T-cell (primary cell): ENCODE measurements around the gene ANAPC2. TPM values are rescaled to one million over a fixed set of nuclear protein-coding genes. Genes with fewer than 3 reads are reported as not detected.

Experiments
- ATAC-seq, 4 experiments: fragments of 200-7000 bp in 3 of 4; fragments of 150-1000 bp in 1 of 4; cut with Tn5 transposase; replicated peaks in 1 of 4; 1 replicate in 3 of 4; 2 replicates in 1 of 4; pipeline ENCODE4 v1.10.0; 2021; ENCODE audit warnings: moderate library complexity in 3 of 4, mild to moderate bottlenecking in 2 of 4, moderate number of reproducible peaks in 1 of 4
- CTCF ChIA-PET, 2 donors: fragments of 300-600 bp; sonication (Branson Sonifier 250); formaldehyde crosslinking; loops; one replicate each; lab custom pipeline; 2022; ENCODE audit warnings: antibody characterized with exemption in 2 of 2; lab: Charles Lee
- POLR2A ChIA-PET, 2 donors: fragments of 300-600 bp; sonication (Branson Sonifier 250); formaldehyde crosslinking; loops; one replicate each; lab custom pipeline; 2022; ENCODE audit warnings: antibody characterized with exemption in 2 of 2; lab: Charles Lee
- DNase-seq, 35 experiments: peaks; one replicate each; pipeline versions ENCODE4 v3.0.0 to v3.0.0-alpha.2; 2013 to 2023
- H3K27ac ChIP-seq: one replicate; pipeline ENCODE4 v1.5.1; 2013; ENCODE audit warnings: low read length
- H3K27me3 ChIP-seq, 2 experiments: replicated peaks in 1 of 2; 1 replicate in 1 of 2; 2 replicates in 1 of 2; pipeline versions ENCODE4 v1.6.1 to v1.7.0; 2013; ENCODE audit warnings: low read length in 1 of 2, mixed read lengths in 1 of 2; ENCODE audit not compliant: control insufficient read depth in 2 of 2, insufficient read depth in 2 of 2; ENCODE audit errors: extremely low read depth in 1 of 2
- H3K36me3 ChIP-seq, 2 donors: 1 replicate in 1 of 2; 2 replicates in 1 of 2; pipeline versions ENCODE4 v1.6.1 to v1.7.0; 2013; ENCODE audit warnings: low read length in 1 of 2; ENCODE audit not compliant: control insufficient read depth in 2 of 2, insufficient read depth in 1 of 2; ENCODE audit errors: extremely low read depth in 1 of 2
- H3K4me1 ChIP-seq, 2 experiments: 1 replicate in 1 of 2; 2 replicates in 1 of 2; pipeline versions ENCODE4 v1.6.1 to v1.7.0; 2013; ENCODE audit warnings: low read length in 2 of 2, mixed read lengths in 1 of 2; ENCODE audit not compliant: insufficient read depth in 2 of 2, control insufficient read depth in 1 of 2; ENCODE audit errors: extremely low read depth in 1 of 2
- H3K4me3 ChIP-seq, 2 donors: 1 replicate in 1 of 2; 2 replicates in 1 of 2; pipeline versions ENCODE4 v1.5.1 to v1.7.0; 2013; ENCODE audit warnings: mild to moderate bottlenecking in 2 of 2, low read length in 1 of 2, moderate library complexity in 1 of 2; ENCODE audit not compliant: control insufficient read depth in 1 of 2; ENCODE audit errors: extremely low read depth in 1 of 2
- H3K9me3 ChIP-seq: 2 replicates; pipeline ENCODE4 v1.7.0; 2013
- H3K27ac Mint-ChIP-seq, 2 donors: one replicate each; pipeline ENCODE4 v1.8.0; 2020 to 2021; ENCODE audit warnings: mild to moderate bottlenecking in 2 of 2, mixed read lengths in 2 of 2
- H3K27me3 Mint-ChIP-seq, 2 donors: one replicate each; pipeline ENCODE4 v1.8.0; 2021 to 2022; ENCODE audit warnings: mixed read lengths in 2 of 2
- H3K36me3 Mint-ChIP-seq: one replicate; pipeline ENCODE4 v1.8.0; 2021; ENCODE audit warnings: mixed read lengths
- H3K4me1 Mint-ChIP-seq, 3 donors: one replicate each; pipeline ENCODE4 v1.8.0; 2020 to 2022; ENCODE audit warnings: mixed read lengths in 3 of 3, mild to moderate bottlenecking in 1 of 3
- H3K4me3 Mint-ChIP-seq, 3 donors: one replicate each; pipeline ENCODE4 v1.8.0; 2020 to 2022; ENCODE audit warnings: mild to moderate bottlenecking in 3 of 3, mixed read lengths in 3 of 3, moderate library complexity in 3 of 3
- H3K9me3 Mint-ChIP-seq, 3 donors: one replicate each; pipeline ENCODE4 v1.8.0; 2020 to 2022; ENCODE audit warnings: mixed read lengths in 3 of 3
- WGBS: methylation state at CpG from one replicate; pipeline ENCODE4 v1.1.5; 2013; ENCODE audit warnings: missing lambda C conversion rate; ENCODE audit not compliant: insufficient coverage; 5-methylcytosine and 5-hydroxymethylcytosine counted together
- total RNA-seq, 35 experiments: library from RNA in 6 of 35; stranded (reverse) in 6 of 35; fragments of 120-200 nt in 1 of 35; gene quantifications; one replicate each; pipeline versions ENCODE4 v1.2.1 to v1.2.4 and lab custom pipeline; 2013 to 2026

ANAPC2 gene
- total RNA-seq, 5 donors from 2014 or later (not counting 1 experiment from before 2014, with no cell fraction given) = 133 to 142 (median 141) TPM

DNA sequence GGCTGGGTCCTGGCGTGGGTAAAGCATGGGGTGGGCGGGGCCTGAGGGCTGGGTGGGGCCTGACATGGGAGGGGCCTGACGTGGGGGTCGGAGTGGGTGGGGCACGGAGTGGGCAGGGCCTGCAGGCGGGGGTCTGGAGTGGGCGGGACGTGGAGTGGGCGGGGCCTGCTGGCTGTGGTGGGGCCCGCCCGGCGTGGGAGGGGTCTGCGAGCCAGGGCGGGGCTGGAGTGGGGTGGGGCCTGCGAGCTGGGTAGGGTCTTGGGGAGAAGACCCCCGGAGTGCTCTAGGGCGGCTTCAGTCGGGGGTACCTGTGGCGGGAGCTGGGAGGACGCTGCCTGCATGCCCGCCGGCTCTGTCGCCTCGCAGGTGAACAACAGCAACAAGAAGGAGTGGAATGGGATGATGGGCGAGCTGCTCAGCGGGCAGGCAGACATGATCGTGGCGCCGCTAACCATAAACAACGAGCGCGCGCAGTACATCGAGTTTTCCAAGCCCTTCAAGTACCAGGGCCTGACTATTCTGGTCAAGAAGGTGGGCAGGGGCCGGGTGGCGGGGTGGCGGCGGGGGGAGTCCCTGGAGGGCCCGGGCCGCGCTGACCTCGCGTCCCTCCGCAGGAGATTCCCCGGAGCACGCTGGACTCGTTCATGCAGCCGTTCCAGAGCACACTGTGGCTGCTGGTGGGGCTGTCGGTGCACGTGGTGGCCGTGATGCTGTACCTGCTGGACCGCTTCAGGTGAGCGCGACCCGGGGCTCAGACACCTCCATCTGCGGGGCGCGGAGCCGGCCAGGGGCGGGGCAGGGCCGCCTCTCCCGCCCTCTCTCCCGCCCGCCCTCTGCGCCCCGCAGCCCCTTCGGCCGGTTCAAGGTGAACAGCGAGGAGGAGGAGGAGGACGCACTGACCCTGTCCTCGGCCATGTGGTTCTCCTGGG is 26.5 kb downstream of the ANAPC2 start:
- CTCF ChIA-PET = no interaction called here
- no peaks in the 10 kb centered on the region for H3K36me3 ChIP-seq
- peaks cover 3 to 32% of the 10 kb centered on the region in 2 experiments for H3K4me1 ChIP-seq
- H3K9me3 ChIP-seq = no peaks in the 10 kb centered on the region
- H3K27me3 ChIP-seq = peaks cover 14 to 95% of the 10 kb centered on the region in 2 experiments
- Mint-ChIP-seq H3K27ac (no peak overlapping the region), H3K27me3 (peaks cover 29 to 65% of the 10 kb centered on the region in 2 donors), H3K36me3 (no peaks in the 10 kb centered on the region), H3K4me1 (peaks cover 14 to 27% (median 17%) of the 10 kb centered on the region in 3 donors), H3K4me3 (no peak overlapping the region), H3K9me3 (no peaks in the 10 kb centered on the region)
- H3K27ac ChIP-seq = no peak overlapping the region
- no peak overlapping the region for H3K4me3 ChIP-seq
- ATAC-seq (no peak), DNase-seq (no peak)
- POLR2A ChIA-PET = no interaction called here
- WGBS = 41% methylated on average over 64 of the region's 71 CpGs

DNA sequence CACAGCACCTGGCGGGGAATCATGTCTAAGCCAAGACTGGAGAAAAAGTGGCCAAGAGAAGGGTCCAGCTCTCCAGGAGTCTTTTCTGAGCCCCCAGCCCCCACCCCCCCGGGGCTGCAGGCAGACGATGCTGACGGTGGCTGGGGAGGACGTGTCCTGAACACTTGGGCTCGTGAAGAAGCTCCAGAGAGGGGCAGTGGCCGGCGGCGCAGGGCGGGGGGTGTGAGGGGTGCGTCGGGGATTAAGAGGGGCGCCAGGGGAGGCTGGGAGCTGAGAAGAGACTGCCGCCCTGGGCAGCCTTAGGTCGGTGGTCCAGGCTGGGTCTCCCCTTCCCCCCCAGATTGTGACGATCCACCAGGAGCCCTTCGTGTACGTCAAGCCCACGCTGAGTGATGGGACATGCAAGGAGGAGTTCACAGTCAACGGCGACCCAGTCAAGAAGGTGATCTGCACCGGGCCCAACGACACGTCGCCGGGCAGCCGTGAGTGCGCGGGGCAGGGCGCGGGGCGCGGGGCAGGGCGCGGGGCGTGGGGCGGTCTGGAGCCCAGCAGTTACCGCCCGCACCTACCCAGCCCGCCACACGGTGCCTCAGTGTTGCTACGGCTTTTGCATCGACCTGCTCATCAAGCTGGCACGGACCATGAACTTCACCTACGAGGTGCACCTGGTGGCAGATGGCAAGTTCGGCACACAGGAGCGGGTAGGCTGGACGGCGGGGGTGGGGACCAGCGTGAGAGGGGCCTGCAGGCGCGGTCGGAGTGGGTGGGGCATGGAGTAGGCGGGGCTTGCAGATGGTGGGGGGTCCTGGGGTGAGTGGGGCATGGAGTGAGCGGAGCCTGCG is 27.4 kb downstream of the ANAPC2 start:
- ChIA-PET CTCF (no interaction called here), POLR2A (no interaction called here)
- Mint-ChIP-seq H3K36me3 (no peaks in the 10 kb centered on the region), H3K4me3 (no peak overlapping the region), H3K4me1 (peaks cover 14 to 29% (median 20%) of the 10 kb centered on the region in 3 donors), H3K27me3 (peaks cover 28 to 61% of the 10 kb centered on the region in 2 donors), H3K9me3 (no peaks in the 10 kb centered on the region), H3K27ac (no peak overlapping the region)
- Histone ChIP-seq H3K4me3 (no peak overlapping the region), H3K4me1 (peaks cover 3 to 40% of the 10 kb centered on the region in 2 experiments), H3K27ac (no peak overlapping the region), H3K9me3 (no peaks in the 10 kb centered on the region), H3K36me3 (no peaks in the 10 kb centered on the region), H3K27me3 (peaks cover 10 to 95% of the 10 kb centered on the region in 2 experiments)
- 59% methylated on average over 47 of the region's 56 CpGs for WGBS
- no peak for ATAC-seq
- no peak for DNase-seq

DNA sequence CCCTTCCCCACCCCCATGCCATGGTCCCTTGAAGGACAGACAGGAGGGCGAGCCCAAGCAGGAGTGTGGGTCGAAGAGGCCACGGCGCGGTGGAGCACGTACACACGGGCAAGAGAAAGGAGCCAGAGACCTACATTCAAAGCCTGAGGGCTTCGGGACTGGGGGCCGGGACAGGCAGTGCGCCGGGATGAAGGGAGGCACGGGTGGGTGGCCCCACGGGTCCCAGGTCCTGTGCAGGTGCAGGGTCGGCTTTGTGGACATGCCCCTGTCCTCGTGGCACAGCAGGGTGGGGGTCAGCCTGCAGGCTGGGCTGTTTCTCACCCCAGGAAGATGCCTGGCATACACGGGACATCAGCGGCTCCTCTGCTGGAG is 28.3 kb downstream of the ANAPC2 start:
- ChIA-PET POLR2A (no interaction called here), CTCF (no interaction called here)
- WGBS = 70% methylated on average over 16 of the region's 17 CpGs
- H3K36me3 ChIP-seq = no peaks in the 10 kb centered on the region
- H3K9me3 ChIP-seq = no peaks in the 10 kb centered on the region
- H3K36me3 Mint-ChIP-seq = no peaks in the 10 kb centered on the region
- no peak overlapping the region for H3K27ac Mint-ChIP-seq
- no peak for DNase-seq
- H3K27me3 ChIP-seq = peaks cover 10 to 95% of the 10 kb centered on the region in 2 experiments
- H3K27me3 Mint-ChIP-seq = peaks cover 30 to 62% of the 10 kb centered on the region in 2 donors
- H3K4me3 ChIP-seq = no peak overlapping the region
- H3K9me3 Mint-ChIP-seq = no peaks in the 10 kb centered on the region
- no peak for ATAC-seq
- peaks cover 14 to 29% (median 20%) of the 10 kb centered on the region in 3 donors for H3K4me1 Mint-ChIP-seq
- peaks cover 3 to 42% of the 10 kb centered on the region in 2 experiments for H3K4me1 ChIP-seq
- no peak overlapping the region for H3K27ac ChIP-seq
- no peak overlapping the region for H3K4me3 Mint-ChIP-seq

DNA sequence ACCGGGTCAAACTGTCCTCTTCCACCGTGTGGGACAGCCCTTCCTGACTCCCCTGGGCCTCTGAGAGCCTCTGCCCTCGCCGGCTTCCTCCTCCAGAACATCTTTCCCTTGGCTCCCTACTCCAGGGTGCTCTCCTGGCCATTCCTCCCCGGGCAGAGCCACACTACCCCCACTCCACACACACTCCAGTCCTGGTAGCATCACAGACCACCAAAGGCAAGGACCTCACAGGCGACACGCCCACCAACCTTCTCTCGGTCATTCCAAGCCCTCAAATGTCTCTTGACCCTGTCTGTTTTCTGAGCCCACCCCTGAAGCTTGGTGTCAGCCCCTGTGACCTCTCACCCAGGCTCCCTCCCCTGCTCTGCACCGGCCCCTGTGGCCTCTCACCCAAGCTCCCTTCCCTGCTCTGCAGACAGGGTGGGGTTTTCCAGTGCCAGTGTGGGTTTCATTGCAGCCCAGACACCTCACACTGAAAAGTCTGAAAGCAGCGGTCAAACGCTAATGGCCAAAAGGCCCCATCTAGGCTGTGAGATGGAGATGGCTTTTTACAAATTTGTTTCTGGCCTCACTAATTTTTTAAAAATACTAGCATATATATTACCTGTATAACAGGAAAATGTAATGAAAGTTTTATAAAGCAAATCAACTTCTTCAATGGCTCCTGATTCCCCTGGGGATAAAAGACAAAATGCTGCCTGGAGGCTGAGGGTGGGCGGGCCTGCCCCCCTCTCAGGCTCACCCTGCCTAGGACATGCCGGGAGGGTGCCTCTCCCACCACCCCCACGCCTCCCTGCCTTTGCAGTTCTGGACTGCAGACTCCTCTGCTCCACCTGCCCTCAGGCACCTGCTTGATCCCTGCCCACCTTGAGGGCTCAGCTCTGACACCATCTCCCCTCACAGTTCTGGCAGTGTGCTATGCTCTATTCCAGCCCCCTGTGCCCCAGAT is 29.0 kb downstream of the ANAPC2 start:
- Mint-ChIP-seq H3K9me3 (no peaks in the 10 kb centered on the region), H3K27ac (peak overlapping the region in 1 of 2 donors; percentile 63), H3K36me3 (no peaks in the 10 kb centered on the region), H3K4me1 (peaks cover 14 to 29% (median 20%) of the 10 kb centered on the region in 3 donors), H3K27me3 (peaks cover 34 to 60% of the 10 kb centered on the region in 2 donors), H3K4me3 (peak overlapping the region in 2 of 3 donors; percentile 13 to 22)
- Histone ChIP-seq H3K36me3 (no peaks in the 10 kb centered on the region), H3K27me3 (peaks cover 10 to 93% of the 10 kb centered on the region in 2 experiments), H3K9me3 (no peaks in the 10 kb centered on the region), H3K4me3 (no peak overlapping the region), H3K27ac (no peak overlapping the region), H3K4me1 (peaks cover 3 to 42% of the 10 kb centered on the region in 2 experiments)
- POLR2A ChIA-PET = no interaction called here
- 40% methylated on average over 9 of the region's 14 CpGs for WGBS
- DNase-seq = no peak
- no peak for ATAC-seq
- CTCF ChIA-PET = interaction anchor here in 1 of 2 donors (0.5 kb wide), 1 partner anchor 7 kb away, joined by 3 read pairs; no protein-coding TSS in a partner anchor

DNA sequence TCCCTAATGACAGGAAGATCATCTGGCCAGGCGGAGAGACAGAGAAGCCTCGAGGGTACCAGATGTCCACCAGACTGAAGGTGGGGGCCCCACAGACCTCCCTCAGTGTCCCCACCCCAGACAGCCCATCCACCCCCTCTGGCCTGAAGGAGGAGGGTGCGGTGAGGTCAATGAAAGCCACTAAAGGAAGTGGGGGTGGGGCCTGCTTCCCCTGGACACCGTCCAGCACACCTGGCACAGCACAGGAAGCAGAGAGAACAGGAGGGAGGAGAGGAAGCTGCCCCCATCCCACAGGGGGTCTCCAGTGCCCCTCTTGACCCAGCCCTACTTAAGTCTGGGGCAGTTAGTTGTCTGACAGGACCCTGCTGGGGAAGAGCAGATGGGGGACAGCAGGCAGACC is 29.7 kb downstream of the ANAPC2 start:
- Histone ChIP-seq H3K4me3 (no peak overlapping the region), H3K4me1 (peaks cover 3 to 42% of the 10 kb centered on the region in 2 experiments), H3K36me3 (no peaks in the 10 kb centered on the region), H3K27ac (no peak overlapping the region), H3K9me3 (no peaks in the 10 kb centered on the region), H3K27me3 (peaks cover 7 to 89% of the 10 kb centered on the region in 2 experiments)
- H3K27me3 Mint-ChIP-seq = peaks cover 34 to 56% of the 10 kb centered on the region in 2 donors
- POLR2A ChIA-PET = no interaction called here
- CTCF ChIA-PET = interaction anchor here in 1 of 2 donors (0.5 kb wide), 1 partner anchor 8 kb away, joined by 3 read pairs; no protein-coding TSS in a partner anchor
- H3K4me3 Mint-ChIP-seq = no peak overlapping the region
- H3K4me1 Mint-ChIP-seq = peaks cover 14 to 29% (median 20%) of the 10 kb centered on the region in 3 donors
- DNase-seq (no peak), ATAC-seq (no peak)
- H3K9me3 Mint-ChIP-seq = no peaks in the 10 kb centered on the region
- WGBS = 0% methylated on average over 1 of the region's 4 CpGs
- H3K36me3 Mint-ChIP-seq = no peaks in the 10 kb centered on the region
- no peak overlapping the region for H3K27ac Mint-ChIP-seq
